HG02763 (cell line): ENCODE results near the gene NR3C2.

Source experiments
- ATAC-seq: cut with Tn5 transposase; IDR thresholded peaks from one replicate; pipeline ENCODE4 v1.9.1; 2021; ENCODE audit warnings: mild to moderate bottlenecking, moderate library complexity; ENCODE audit not compliant: unreplicated experiment

Gene NR3C2

DNA sequence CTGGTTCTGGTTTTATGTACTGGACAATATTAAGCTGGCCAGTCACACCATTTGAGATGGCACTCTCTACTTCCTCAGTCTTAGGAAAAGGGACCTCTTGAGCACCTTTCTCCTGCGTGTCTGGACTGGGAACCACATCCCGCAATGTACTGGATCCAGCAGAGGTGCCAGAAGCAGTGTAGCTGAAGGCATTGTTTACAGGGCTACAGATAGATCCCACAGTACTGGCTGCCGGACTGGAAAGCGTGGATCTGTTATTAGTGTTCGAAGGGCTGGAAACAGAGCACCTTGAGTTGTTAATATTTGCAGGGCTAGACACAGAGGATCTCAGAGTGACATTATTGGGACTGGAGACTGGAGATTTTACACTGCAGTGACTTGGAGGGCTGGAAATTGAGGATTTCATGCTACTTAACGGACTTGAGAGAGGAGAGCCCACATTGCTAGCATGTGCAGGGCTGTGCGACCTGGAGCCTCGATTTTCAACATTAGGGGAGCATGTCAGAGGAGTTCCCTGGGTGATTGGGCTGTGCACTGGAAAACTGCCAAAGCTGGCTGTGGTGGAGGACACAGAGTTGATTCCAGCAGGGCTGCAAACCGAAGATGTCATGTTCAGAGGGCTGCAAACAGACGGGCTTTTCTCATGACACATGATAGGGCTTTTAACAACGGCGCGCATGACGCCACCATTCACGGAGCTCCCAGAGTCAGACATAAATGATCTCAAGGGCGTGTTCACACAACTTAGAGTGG is 6.4 kb downstream of the NR3C2 start:
- ATAC-seq = no peak

DNA sequence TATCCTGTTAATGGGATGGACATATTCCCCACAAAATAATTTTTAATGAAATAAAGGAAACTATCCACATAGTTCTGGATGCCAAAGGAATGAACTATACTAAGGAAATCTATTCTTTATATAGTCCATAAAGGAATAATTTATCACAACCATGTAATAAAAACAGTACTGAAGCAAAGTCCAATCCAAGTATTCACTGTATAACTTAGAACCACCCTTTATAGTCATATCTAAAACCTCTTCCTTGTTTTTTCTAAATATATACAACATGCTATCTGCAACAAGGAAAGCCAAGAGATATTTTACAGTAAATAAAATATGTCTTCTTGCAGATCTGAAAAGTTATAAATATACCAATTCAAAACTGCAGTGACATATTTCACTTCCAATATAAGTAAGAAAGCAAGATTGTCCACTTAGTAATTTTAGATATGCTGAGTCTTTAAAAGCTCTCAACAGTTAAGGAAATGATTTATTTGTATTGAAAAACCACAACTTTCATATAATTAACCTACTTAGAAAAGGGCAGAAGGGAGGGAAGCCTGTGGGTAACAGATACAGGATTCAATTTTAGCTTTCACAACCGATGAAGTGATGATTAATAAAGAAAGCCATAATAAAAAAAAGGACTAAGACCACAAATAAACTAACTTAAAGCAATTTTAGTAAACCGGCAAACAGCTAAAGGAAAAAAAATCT is 8.0 kb downstream of the NR3C2 start:
- no peak for ATAC-seq

DNA sequence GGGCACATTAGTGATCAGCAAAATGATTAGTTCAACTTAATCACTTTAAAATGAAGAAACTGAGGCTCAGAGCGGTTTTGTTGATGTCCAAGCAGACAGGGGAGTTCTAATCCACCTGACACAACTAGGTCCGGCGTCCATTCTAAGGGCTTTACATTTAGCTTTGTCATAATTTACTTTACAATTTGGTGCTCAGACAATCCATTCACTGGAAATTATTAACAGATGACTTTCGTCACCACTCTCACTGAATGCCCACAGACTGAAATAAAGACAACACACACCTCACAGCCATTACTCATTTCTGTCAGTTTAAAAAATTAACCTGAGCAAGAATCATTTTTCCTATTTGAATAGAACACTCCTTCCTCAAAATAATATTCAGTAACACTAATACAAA is 10.8 kb downstream of the NR3C2 start:
- ATAC-seq = no peak

GRCh38 chr4:148430854-148431253 is 11.4 kb downstream of the NR3C2 start:
- no peak for ATAC-seq

DNA sequence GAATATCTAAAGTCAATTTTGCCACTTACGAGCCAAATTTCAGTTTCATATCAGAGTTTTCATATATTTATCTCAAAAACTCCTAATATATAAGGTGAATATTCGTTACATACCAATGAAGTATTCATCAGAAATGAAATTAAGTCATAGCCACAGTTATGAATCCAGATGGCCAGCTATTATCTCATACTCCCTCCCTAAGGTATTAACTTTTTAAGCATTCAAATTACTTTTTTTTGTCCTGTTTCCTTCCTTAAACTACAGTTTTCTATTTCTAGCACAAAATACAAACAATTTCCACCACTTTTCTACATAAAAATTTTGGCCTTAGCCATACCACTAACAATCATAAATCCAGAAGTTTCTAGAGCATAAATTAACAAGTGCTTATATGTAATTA is 13.0 kb downstream of the NR3C2 start:
- no peak for ATAC-seq

DNA sequence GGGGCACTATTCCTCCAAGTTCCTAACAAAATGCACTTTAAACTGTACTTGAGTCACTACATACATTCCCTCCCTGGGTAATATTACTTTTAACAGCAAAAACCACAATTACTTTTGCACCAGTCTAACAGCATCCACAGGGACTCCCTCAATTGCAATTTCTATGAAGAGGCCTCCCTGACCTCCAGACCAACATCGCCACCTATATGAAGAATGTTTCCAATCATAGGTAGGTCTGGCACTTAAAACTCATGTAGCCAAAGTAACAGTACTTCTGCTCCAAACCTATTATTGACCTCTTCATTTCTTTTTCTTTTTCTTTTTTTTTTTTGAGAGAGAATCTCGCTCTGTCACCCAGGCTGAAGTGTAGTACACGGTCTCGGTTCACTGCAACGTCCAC is 15.6 kb downstream of the NR3C2 start:
- ATAC-seq = no peak

GRCh38 chr4:148425327-148426110 is 16.7 kb downstream of the NR3C2 start:
- peak; percentile 85 for ATAC-seq

GRCh38 chr4:148420397-148420796 is 21.8 kb downstream of the NR3C2 start:
- ATAC-seq = no peak

- ATAC-seq = no peak
These were observed 26.7 kb downstream of the NR3C2 start for GRCh38 chr4:148415500-148415899.

DNA sequence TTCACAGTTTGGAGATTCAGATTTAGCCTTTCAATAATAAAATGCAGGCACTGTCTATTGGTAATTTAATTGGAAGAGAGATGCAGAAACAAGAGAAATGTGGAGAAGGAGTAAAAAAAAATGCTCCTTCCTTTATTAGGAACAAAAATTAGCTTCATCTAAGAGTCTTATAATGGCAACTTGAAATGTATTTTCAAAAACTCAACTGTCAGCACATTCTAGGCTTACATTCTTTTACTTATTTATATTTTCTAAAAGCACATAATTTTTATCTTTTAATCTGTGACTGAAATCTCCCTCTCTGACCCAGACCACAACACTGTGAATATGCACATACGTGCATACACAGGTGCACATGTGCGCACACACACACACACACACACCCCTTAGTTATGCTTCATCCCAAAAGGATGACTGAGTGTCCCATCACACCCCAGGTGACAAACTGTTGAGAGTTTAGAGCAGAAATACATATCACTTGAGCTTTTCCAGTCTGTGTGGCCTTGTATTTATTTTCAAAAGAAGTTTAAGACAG is 29.7 kb downstream of the NR3C2 start:
- no peak for ATAC-seq

DNA sequence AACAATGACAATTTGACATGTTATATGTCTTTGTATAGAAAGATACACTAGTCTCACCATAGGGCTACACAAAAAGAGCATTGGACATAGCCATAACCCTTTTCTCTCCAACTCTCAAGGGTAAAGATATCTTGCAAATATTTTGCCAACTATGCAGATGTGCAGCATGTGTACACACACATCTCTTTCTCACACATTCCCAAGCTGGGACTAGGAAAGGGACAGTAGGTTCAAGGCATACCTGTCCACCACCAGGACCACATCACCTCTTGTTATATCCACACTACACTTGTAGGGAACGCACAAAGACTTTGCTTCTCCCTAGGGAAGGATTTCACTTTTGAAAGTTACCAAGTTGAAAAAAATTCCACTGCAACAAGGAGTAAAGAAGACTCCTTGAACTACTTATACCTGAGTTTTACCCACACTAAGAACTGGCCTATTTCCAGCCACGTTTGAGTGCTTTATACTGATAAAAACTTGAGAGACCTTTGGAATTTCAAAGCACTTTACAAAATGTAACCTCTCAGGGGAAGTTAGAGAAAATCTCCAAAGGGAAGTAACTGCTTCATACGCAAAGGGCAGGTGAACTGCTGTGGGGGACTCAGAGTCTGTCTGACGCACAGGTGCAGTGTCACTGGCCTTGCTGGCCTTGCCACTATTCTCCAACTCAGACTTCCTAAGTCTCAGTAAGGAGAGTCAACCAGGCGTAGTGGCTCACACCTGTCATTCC is 36.9 kb downstream of the NR3C2 start:
- ATAC-seq = no peak

DNA sequence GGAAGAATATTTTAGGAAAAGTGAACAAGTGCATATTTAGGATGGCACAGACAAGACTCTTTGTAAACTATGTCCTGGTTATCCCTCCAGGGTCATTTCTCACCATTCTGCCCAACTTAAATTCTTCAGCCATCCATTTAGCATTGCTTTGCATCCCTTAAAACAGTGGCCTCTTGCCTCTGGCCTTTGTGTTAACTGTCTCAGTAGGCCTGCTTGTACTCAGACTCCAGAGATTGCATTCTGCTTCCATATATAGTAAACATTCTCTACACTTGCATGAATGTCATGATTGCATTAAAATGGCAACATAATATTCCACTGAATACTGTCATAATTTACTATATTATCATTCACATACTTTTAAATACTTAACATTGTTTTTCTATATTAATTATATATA is 43.2 kb downstream of the NR3C2 start:
- no peak for ATAC-seq

DNA sequence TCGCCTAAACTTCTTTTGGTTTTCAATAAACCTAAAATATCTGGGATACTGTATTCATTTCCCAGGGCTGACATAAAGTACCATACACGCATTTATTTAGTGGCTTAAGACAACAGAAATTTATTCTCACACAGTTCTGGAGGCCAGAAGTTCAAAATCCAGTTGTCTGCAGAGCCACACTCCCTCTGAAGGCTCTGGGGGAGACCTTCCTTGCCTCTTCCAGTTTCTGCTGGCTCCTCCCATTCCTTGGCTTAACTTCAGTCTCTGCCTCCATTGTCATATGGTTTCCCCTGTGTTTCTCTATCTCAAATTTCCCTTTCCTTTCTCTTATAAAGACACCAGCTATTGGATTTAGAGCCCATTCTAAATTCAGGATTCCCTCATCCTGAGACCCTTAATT is 44.4 kb downstream of the NR3C2 start:
- ATAC-seq = no peak

GRCh38 chr4:148396986-148397673 is 45.1 kb downstream of the NR3C2 start:
- no peak for ATAC-seq

GRCh38 chr4:148395771-148396170 is 46.4 kb downstream of the NR3C2 start:
- ATAC-seq = no peak

- no peak for ATAC-seq
These were observed 51.2 kb downstream of the NR3C2 start for GRCh38 chr4:148391056-148391455.

DNA sequence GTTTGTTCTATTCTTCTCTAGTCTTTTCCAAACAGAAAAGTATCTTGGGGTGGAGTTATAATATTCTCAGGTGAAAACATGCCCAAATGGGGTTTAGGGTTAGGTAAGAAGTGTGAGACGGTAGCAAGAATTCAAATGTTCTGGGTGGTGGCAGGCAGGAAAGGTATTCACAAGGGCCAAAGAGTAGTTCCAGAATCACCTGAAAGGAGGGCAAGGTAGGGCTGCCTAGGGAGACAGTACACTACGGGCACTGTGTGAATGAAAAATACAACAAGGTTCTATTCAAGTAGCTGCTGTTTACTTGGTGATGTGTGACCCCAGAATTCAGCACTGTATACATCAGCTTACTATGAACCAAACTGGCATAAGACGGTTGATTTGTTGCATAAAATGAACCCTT is 51.9 kb downstream of the NR3C2 start:
- ATAC-seq = no peak

- ATAC-seq = no peak
These were observed 61.9 kb downstream of the NR3C2 start for GRCh38 chr4:148380291-148380690.

- no peak for ATAC-seq
These were observed 66.1 kb downstream of the NR3C2 start for GRCh38 chr4:148376151-148376550.

GRCh38 chr4:148375584-148375983 is 66.6 kb downstream of the NR3C2 start:
- ATAC-seq = no peak
